Fibroblast of mammary gland (primary cell): ENCODE data around the gene HS3ST4.
A peak's percentile ranks its signal among the peaks of the same experiment; 100 is the strongest.

Experiments
- DNase-seq: peaks from one replicate; pipeline ENCODE4 v3.0.0-alpha.2; 2010; ENCODE audit warnings: low read depth
- H3K4me3 ChIP-seq: 2 replicates; pipeline ENCODE4 v1.5.1; 2011; ENCODE audit warnings: low read depth, mild to moderate bottlenecking, low read length, moderate library complexity; ENCODE audit not compliant: control insufficient read depth
- TF ChIP-seq, protein P1 (sequence below): conservative IDR thresholded peaks from 2 replicates; pipeline ENCODE4 v1.5.1; 2011; ENCODE audit warnings: low read depth, low read length, inconsistent platforms; ENCODE audit not compliant: control insufficient read depth, insufficient read depth

HS3ST4 gene

DNA sequence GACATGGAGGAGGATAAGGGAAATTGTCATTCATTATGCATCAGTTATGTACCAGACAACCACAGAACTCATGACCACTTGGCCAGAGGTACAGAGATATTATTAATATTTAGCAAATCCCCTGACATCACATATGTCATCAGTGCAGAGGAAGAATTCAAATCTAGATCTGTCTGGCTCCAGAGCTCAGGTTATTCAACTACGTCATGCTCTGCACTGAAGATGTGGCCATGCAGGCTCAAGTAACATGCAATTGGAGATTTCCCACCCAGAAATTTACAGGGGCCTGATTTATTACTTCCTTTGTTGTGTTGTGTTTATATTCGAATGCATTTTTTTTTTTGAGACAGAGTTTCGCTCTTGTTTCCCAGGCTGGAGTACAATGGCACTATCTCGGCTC is 224.3 kb downstream of the HS3ST4 start:
- DNase-seq = no peak

DNA sequence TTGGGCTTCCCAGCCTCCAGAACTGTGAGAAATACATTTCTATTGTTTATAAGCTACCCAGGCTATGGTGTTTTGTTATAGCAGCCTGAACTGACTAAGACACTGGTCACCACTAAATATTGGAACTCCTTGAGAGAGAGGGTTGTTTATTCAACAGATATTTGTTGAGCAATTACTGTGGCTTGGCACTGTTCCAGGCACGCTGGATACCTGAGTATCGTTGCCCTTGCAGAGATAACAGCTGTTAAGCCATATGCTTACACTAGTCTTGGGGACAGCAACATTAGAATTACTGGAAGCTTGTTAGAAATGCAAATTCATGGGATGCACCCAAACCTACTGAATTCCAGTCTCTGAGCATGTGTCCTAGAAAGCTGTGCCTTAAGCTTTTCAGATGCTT is 230.7 kb downstream of the HS3ST4 start:
- DNase-seq = no peak
- no peak overlapping the region for H3K4me3 ChIP-seq
- TF ChIP-seq, protein P1, sequence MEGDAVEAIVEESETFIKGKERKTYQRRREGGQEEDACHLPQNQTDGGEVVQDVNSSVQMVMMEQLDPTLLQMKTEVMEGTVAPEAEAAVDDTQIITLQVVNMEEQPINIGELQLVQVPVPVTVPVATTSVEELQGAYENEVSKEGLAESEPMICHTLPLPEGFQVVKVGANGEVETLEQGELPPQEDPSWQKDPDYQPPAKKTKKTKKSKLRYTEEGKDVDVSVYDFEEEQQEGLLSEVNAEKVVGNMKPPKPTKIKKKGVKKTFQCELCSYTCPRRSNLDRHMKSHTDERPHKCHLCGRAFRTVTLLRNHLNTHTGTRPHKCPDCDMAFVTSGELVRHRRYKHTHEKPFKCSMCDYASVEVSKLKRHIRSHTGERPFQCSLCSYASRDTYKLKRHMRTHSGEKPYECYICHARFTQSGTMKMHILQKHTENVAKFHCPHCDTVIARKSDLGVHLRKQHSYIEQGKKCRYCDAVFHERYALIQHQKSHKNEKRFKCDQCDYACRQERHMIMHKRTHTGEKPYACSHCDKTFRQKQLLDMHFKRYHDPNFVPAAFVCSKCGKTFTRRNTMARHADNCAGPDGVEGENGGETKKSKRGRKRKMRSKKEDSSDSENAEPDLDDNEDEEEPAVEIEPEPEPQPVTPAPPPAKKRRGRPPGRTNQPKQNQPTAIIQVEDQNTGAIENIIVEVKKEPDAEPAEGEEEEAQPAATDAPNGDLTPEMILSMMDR = no peak

More for the DNA sequence above, 224.3 kb downstream of the HS3ST4 start:
- TF ChIP-seq, protein P1 = no peak
- no peak overlapping the region for H3K4me3 ChIP-seq

DNA sequence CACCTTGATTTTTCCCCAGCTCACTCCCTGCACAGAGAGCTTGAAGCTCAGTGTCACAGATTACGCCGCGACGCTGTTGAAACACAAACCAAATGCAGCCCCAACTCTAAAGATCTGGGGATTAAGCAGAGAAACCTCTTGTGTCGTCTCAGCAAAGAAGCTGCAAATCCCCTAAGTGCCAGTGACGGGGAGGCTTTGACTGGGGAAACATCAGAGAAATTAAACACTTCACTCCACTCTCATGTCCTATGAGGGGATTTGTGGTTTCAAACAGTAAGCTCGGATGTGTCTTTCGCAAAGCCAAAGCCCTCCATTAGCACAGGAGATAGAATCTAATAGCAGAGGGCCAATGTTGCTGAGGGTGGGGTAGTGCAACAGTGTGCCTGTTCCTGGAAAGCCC is 233.7 kb downstream of the HS3ST4 start:
- H3K4me3 ChIP-seq = no peak overlapping the region
- no peak for DNase-seq
- TF ChIP-seq, protein P1 = no peak

DNA sequence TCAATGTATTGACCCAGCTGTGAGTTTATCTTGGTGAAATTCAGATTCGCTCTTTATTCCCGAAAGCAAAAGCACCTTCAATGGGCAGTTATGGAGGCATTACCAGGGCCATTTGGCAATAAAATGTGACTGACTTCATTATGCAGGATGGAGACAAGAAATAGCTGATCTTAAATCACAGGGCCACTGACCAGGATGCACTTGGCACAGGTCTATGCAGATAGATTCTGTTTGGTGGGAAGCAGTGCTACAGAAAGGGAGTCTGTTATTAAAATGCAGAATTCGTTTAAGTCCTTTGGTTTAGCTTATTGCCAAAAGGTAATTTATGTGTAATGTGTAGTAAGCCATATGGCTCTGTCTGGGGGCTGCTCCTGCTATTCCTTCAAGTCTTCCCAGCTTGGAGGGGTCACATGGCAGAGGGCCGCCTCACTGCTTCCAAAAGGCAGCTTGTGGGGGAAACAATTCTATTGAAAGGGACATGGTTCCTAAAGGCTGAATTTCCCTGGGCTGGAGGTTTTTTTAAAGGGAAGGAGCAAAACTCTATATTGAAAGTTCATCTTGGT is 239.8 kb downstream of the HS3ST4 start:
- no peak for DNase-seq
- H3K4me3 ChIP-seq = no peak overlapping the region
- TF ChIP-seq, protein P1 = no peak

DNA sequence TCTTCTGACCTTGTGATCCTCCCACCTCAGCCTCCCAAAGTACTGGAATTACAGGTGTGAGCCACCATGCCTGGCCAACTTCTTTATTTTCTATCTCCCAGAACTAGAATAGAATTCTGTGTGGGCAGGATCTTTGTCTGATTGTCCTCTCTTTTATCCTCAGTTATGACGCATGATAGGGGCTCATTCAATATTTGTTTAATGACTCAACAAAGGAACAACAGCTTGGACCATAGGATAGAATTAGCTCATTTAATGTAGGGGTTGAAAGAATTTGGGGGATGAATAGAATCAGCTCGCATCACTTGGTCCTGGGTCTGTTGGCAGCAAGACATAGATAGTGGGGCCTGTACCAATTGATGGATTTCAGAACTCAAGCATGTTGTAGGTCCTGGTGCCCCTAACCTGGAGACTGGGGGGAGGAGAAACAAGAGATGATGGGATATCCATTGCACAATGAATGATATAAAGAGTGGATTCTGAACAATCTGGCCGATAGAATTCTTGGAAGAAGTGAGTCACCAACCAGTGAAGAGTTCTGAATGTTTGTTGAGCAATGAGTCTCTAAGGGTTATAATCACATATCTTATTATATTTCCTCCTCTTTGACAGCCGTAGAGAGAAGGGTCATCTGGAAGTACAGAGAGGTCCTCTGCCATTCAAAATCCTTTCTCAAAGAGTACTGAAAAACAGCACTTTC is 250.2 kb downstream of the HS3ST4 start:
- TF ChIP-seq, protein P1 = no peak
- no peak overlapping the region for H3K4me3 ChIP-seq
- peak; percentile 36 for DNase-seq

DNA sequence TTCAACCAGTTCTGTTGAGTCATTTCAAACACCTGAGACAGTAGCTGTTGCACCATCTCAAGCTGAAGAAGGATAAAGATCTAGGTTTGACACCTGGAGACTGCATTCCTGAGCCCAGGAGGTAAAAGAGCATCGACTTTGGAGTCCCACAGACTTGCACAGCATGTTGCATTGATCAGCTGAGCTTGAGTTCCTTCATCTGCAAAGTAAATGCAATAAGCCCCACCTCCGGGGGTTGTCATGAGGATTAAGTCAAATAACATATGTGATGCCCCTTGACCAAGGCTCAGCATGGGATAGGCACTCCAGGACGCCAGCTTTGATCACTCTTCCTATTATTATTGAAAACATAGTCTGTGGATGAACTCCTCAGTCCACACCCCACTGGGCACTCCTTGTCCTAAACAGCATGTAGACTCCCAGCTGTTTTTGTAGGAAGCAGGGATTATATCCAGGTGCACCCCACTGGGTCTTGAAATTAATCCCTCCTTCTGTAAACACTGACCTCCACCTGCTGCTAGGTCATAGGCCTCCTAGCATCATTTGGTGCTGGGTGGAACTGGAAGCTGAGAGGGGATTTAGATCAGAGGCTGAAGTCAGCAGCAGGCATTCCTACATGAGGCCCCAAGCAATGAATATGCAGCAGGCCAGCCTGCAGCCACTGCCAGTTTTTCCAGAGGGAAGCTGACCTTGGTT is 259.0 kb downstream of the HS3ST4 start:
- TF ChIP-seq, protein P1 = no peak
- H3K4me3 ChIP-seq = no peak overlapping the region
- no peak for DNase-seq

DNA sequence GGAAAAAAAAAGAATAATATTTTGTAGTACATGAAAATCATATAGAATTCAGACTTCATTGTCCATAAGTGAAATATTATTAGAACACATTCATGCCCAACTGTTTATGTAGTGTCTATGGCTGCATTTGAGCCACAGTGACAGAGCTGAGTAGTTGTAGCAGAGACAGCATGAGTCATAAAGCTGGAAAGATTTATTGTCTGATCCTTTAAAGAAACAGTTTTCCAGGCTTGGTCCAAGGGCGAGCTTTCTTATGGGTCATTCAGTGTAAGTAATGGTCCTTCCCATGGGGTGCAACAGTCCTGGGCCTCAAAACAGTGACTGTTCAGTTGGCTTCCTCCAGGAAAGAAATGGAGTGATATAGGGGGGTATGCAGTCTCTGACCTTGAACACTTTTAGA is 260.2 kb downstream of the HS3ST4 start:
- TF ChIP-seq, protein P1 = no peak
- DNase-seq = no peak
- no peak overlapping the region for H3K4me3 ChIP-seq
